B cell (primary cell): ENCODE measurements around the gene CDC42SE2.

ENCODE experiments used
- EZH2 ChIP-seq: IDR thresholded peaks from 2 replicates; pipeline ENCODE4 v1.6.1; 2012; ENCODE audit warnings: borderline replicate concordance, low read depth, mild to moderate bottlenecking, moderate library complexity, low read length; ENCODE audit not compliant: insufficient read depth, poor library complexity, severe bottlenecking
- TF ChIP-seq, protein P1 (sequence below): fragments of 200-600 bp; IDR thresholded peaks from one replicate; pipeline ENCODE4 v1.8.0; 2022; ENCODE audit warnings: antibody characterized with exemption, mild to moderate bottlenecking

GRCh38 chr5:131268758-131269370 is 5.0 kb downstream of the CDC42SE2 start:
- TF ChIP-seq, protein P1, sequence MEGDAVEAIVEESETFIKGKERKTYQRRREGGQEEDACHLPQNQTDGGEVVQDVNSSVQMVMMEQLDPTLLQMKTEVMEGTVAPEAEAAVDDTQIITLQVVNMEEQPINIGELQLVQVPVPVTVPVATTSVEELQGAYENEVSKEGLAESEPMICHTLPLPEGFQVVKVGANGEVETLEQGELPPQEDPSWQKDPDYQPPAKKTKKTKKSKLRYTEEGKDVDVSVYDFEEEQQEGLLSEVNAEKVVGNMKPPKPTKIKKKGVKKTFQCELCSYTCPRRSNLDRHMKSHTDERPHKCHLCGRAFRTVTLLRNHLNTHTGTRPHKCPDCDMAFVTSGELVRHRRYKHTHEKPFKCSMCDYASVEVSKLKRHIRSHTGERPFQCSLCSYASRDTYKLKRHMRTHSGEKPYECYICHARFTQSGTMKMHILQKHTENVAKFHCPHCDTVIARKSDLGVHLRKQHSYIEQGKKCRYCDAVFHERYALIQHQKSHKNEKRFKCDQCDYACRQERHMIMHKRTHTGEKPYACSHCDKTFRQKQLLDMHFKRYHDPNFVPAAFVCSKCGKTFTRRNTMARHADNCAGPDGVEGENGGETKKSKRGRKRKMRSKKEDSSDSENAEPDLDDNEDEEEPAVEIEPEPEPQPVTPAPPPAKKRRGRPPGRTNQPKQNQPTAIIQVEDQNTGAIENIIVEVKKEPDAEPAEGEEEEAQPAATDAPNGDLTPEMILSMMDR = no peak
- TF ChIP-seq EZH2 = no peak
